Ovary (tissue), 9 donors: ENCODE measurements around the gene SLCO2A1. TPM values are rescaled to one million over a fixed set of nuclear protein-coding genes. Genes with fewer than 3 reads are reported as not detected.

Experiments used
- DNase-seq, 5 donors: peaks; one replicate each; pipeline ENCODE4 v3.0.0-alpha.2; 2019 to 2020
- H3K27ac ChIP-seq, 2 donors: fragments of 200-600 bp; one replicate each; pipeline versions ENCODE4 v1.5.1 to v1.8.0; 2019 to 2022
- H3K27me3 ChIP-seq: fragments of 200-600 bp; one replicate; pipeline ENCODE4 v1.8.0; 2022
- H3K36me3 ChIP-seq: fragments of 200-600 bp; sonication (generic); one replicate; pipeline ENCODE4 v1.5.1; 2019
- H3K4me1 ChIP-seq: one replicate; pipeline ENCODE4 v1.8.1; 2013; ENCODE audit warnings: mild to moderate bottlenecking, moderate library complexity; ENCODE audit not compliant: insufficient read depth
- H3K4me3 ChIP-seq: fragments of 200-600 bp; sonication (generic); one replicate; pipeline ENCODE4 v1.5.1; 2017
- H3K9me3 ChIP-seq, 2 donors: fragments of 200-600 bp in 1 of 2; sonication (generic) in 1 of 2; one replicate each; pipeline versions ENCODE4 v1.5.1 to v1.8.1; 2013 to 2019; ENCODE audit warnings: mild to moderate bottlenecking in 1 of 2, moderate library complexity in 1 of 2
- EP300 ChIP-seq: sonication (generic); formaldehyde crosslinking; IDR thresholded peaks from one replicate; pipeline ENCODE4 v1.6.1; 2017; ENCODE audit warnings: antibody characterized with exemption
- POLR2A ChIP-seq: fragments of 450-650 bp; IDR thresholded peaks from one replicate; pipeline ENCODE4 v1.6.1; 2017; ENCODE audit warnings: antibody characterized with exemption, mild to moderate bottlenecking, moderate library complexity
- WGBS, 3 donors: extraction: QIAGEN DNeasy Blood & Tissue Kit in 1 of 3; methylation state at CpG; one replicate each; pipeline versions ENCODE4 v1.1.5 to v1.1.7; 2013 to 2017; 5-methylcytosine and 5-hydroxymethylcytosine counted together
- intact Hi-C, 4 donors: fragments of 100-400 bp; cut with DNase I; formaldehyde crosslinking; loops; one replicate each; pipeline versions ENCODE4 v1.11.0 to v1.15.1; 2022 to 2023
- polyA plus RNA-seq, 2 donors: library from polyadenylated mRNA; stranded (reverse); fragments of 200-250 nt in 1 of 2; fragments of 350-450 nt in 1 of 2; fragmentation: Illumina TruSeq in 1 of 2; extraction: RNeasy Lipid Tissue Mini Kit (QIAGEN cat#74804) in 1 of 2; gene quantifications; one replicate each; pipeline ENCODE4 v1.2.3, GENCODE V29; 2013 to 2014
- total RNA-seq, 7 donors: library from RNA; depleted of rRNA in 2 of 7; stranded (reverse); fragments of >200 nt in 2 of 7; fragmentation: NEBNext Ultra II Directional in 3 of 7; extraction: Animal tissue kit (Norgen Biotek cat#: 25700) in 3 of 7; gene quantifications; one replicate each; pipeline versions ENCODE4 v1.1.0 to v1.2.4, GENCODE V29; 2016 to 2023
- TF ChIP-seq, protein P1 (sequence below), 3 donors: fragments of 450-650 bp in 2 of 3; fragments of 200-600 bp in 1 of 3; IDR thresholded peaks; one replicate each; pipeline versions ENCODE4 v1.5.1 to v1.8.0; 2016 to 2022; ENCODE audit warnings: antibody characterized with exemption in 3 of 3, mild to moderate bottlenecking in 1 of 3
- donor health status: DM: no; HTN: no; CAD: no; lungs with moderate emphysema.
- donor health status: DM: no; HTN: no; CAD: no.
- donor health status: Bipolar disorder and iron deficiency.
- donor health status: DM: yes; HTN: yes; CAD: no.
- donor health status: DM: no; HTN: no; CAD: no.
- donor health status: DM: yes; HTN: yes; CAD: no.

Gene SLCO2A1
- total and polyA plus RNA-seq, 9 donors, result 0.83 to 23.6 (median 3.7) TPM

DNA sequence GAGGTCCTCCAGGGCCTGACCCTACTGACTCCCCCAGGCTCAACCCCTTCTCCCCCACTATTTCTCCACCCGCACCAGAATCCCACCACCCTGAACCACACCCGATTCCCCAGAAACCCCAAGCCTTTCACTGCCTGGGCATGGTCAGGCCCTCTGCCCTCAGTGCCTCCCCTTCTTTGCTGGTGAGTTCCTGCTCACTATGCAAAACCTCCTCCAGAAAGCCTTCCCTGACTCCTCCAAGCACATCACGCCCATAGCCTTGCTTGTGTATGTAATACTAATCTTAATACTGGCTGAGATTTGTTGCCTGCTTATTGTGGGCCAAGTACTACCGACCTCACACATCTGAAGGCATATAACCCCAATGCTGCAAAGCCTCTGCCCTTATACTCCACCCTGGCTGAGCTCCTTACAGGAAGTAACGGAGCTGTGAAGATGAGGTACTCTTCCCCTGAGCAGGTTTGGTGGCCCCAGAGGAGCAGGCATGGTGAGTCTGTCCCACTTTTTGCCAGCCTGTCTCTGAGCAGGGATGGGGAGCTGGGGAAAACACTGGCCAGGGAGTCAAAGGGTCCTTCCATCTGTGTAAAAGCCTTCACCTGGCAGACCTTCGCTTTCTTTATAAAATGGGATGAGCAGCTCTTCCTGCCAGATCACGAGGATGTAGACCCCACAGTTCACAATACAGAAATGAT lies 143.5 kb downstream of the SLCO2A1 start:
- intact Hi-C loops, result no loop called here
- TF ChIP-seq POLR2A, result no peak
- Histone ChIP-seq H3K27ac (no peak overlapping the region), H3K9me3 (no peaks in the 10 kb centered on the region), H3K4me3 (no peak overlapping the region), H3K27me3 (no peaks in the 10 kb centered on the region), H3K4me1 (peaks cover 3% of the 10 kb centered on the region), H3K36me3 (no peaks in the 10 kb centered on the region)
- no peak for DNase-seq
- 84 to 90% (median 87%) methylated on average over 7 of the region's 7 CpGs for WGBS, 3 donors

DNA sequence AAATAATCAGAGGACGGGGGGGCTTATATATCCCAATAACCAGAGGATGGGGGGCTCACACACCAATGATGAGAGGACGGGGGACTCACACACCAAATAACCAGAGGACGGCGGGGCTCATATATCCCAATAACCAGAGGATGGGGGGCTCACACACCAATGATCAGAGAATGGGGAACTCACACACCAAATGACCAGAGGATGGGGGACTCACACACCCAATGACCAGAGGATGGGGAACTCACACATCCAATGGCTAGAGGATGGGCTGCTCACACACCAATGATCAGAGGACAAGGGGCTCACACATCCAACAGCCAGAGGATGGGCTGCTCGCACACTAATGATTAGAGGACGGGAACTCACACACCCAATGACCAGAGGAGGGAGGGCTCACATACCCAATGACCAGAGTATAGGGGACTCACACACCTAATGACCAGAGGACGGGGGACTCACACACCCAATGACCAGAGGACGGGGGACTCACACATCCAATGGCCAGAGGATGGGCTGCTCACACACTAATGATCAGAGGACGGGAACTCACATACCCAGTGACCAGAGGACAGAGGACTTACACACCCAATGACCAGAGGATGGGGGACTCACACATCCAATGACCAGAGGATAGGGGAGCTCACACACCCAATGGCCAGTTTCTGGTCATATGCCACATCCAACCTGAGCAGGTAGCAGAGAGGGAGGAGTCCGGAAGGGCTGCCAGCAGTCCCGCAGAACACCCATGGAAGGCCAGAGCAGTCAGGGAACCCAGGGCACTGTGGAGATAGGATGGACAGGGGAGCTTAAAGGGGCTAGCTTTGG lies 144.6 kb downstream of the SLCO2A1 start:
- 90 to 95% (median 94%) methylated on average over 11 of the region's 11 CpGs for WGBS, 3 donors
- no peaks in the 10 kb centered on the region for H3K27me3 ChIP-seq
- H3K4me3 ChIP-seq, result no peak overlapping the region
- H3K27ac ChIP-seq, result no peak overlapping the region
- H3K9me3 ChIP-seq, result no peaks in the 10 kb centered on the region
- intact Hi-C loops, result no loop called here
- H3K36me3 ChIP-seq, result no peaks in the 10 kb centered on the region
- peaks cover 3% of the 10 kb centered on the region for H3K4me1 ChIP-seq
- TF ChIP-seq, protein P1, sequence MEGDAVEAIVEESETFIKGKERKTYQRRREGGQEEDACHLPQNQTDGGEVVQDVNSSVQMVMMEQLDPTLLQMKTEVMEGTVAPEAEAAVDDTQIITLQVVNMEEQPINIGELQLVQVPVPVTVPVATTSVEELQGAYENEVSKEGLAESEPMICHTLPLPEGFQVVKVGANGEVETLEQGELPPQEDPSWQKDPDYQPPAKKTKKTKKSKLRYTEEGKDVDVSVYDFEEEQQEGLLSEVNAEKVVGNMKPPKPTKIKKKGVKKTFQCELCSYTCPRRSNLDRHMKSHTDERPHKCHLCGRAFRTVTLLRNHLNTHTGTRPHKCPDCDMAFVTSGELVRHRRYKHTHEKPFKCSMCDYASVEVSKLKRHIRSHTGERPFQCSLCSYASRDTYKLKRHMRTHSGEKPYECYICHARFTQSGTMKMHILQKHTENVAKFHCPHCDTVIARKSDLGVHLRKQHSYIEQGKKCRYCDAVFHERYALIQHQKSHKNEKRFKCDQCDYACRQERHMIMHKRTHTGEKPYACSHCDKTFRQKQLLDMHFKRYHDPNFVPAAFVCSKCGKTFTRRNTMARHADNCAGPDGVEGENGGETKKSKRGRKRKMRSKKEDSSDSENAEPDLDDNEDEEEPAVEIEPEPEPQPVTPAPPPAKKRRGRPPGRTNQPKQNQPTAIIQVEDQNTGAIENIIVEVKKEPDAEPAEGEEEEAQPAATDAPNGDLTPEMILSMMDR (IDR thresholded peaks at IDR 0.05), result no peak
- TF ChIP-seq EP300, result no peak
- TF ChIP-seq POLR2A, result no peak
- DNase-seq, result no peak

DNA sequence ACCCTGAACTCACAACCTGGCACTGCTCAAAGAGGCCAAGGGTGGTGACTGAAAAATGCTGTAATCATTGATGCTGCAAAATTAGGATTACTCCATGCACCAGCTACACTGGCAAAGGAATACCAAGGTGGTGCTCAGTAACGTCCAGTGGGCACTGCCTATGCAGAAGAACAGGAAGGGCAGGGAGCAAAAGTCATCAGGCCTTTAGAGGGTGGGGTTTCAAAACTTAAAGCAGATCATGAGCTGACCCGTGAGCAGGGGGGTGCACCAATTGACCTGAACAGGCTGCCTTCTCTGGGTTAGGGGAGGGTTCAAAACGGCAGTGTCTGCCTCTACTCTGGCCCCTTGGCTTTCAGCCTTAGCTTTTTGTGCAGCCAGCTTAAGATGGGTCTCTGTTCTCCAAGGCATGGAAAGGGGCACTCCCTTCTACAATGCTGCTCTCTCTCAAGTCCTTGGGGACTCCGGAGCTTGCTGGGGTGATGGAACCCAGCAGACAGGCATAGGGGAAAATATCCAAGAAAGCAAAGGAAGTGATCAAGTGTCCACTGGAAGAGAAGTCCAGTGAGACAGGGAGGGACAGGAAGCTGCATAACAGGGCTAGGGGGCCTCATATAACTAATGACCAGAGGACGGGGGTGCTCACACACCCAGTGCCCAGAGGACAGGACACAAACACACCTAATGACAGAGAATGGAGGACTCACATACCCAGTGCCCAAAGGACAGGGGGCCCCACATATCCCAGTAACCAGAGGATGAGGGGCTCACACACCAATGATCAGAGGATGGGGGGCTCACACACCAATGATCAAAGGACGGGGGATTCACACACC lies 145.5 kb downstream of the SLCO2A1 start:
- H3K36me3 ChIP-seq, result no peaks in the 10 kb centered on the region
- TF ChIP-seq POLR2A, result no peak
- TF ChIP-seq, protein P1 (IDR thresholded peaks at IDR 0.05), result no peak
- no peak for TF ChIP-seq EP300
- intact Hi-C loops, result no loop called here
- H3K27me3 ChIP-seq, result no peaks in the 10 kb centered on the region
- no peaks in the 10 kb centered on the region for H3K9me3 ChIP-seq
- no peak for DNase-seq
- H3K4me1 ChIP-seq, result peaks cover 3% of the 10 kb centered on the region
- H3K27ac ChIP-seq, result no peak overlapping the region
- WGBS, 3 donors, result 71 to 80% (median 77%) methylated on average over 6 of the region's 6 CpGs
- no peak overlapping the region for H3K4me3 ChIP-seq

DNA sequence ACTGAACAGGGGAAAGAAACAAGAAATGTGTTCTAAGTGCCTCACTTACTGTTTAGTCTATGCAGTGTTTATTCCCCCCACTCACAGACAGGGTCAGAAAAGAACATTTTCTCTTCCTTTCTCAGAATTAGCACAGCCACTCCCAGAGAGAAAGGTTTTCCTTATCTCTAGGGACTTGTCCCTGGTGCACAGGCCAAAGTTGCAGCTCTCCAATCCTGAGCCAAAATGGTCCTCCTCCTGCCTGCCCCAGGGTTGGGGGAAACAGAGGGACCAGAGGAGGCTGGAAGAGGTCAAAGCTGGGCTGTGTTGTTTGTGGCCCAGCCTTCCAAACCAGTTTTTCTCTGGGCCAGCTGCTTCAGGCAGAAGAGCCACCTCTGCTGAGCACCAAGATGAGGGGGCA lies 146.1 kb downstream of the SLCO2A1 start:
- Histone ChIP-seq H3K9me3 (no peaks in the 10 kb centered on the region), H3K36me3 (no peaks in the 10 kb centered on the region), H3K4me3 (no peak overlapping the region), H3K27ac (no peak overlapping the region), H3K4me1 (peaks cover 3% of the 10 kb centered on the region), H3K27me3 (no peaks in the 10 kb centered on the region)
- no peak for TF ChIP-seq EP300
- TF ChIP-seq, protein P1 (IDR thresholded peaks at IDR 0.05), result no peak
- no peak for TF ChIP-seq POLR2A
- DNase-seq, result no peak
- intact Hi-C loops, result no loop called here
